HG02610 (cell line): ENCODE results near the gene PAIP2.
A peak's percentile ranks its signal among the peaks of the same experiment; 100 is the strongest.
"Not testable (repeated sequence)": the region's sequence is repeated elsewhere in the genome, so short reads cannot be mapped to it uniquely, and the experiment has no call there.

Experiments
- ATAC-seq: cut with Tn5 transposase; IDR thresholded peaks from one replicate; pipeline ENCODE4 v1.9.1; 2021; ENCODE audit warnings: mild to moderate bottlenecking, moderate library complexity; ENCODE audit not compliant: unreplicated experiment

PAIP2 gene

GRCh38 chr5:139314276-139314675, 27.4 kb upstream of the PAIP2 start:
- no peak for ATAC-seq

DNA sequence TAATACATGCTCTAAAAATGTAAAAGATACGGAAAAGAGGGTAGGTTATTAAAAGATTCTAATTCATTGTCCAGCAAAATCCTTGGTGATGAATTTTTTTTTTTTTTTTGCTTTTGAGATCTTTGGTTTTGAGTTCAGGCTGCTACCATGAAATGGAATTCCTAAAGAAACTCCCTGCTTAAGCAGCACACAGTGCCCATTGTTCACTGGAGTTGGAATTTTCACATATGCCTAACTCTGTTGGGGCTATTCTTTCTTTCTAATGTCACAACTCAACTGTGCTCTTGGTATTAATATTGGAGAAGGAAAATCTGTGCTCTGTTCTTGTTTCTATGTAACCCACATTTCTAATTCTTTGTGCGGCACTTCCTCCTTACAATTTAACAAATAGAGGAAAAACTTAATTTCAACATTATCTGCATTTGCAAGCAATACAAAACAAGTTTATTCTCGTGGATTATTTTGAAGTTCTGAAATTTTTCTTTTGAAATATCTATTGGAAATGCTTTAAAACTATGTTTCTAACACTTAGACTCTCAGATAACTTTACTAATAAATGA, 26.5 kb upstream of the PAIP2 start:
- no peak for ATAC-seq

- no peak for ATAC-seq
Observed at GRCh38 chr5:139335811-139336210, 5.8 kb upstream of the PAIP2 start.

GRCh38 chr5:139340051-139340450, 1.6 kb upstream of the PAIP2 start:
- ATAC-seq = no peak

DNA sequence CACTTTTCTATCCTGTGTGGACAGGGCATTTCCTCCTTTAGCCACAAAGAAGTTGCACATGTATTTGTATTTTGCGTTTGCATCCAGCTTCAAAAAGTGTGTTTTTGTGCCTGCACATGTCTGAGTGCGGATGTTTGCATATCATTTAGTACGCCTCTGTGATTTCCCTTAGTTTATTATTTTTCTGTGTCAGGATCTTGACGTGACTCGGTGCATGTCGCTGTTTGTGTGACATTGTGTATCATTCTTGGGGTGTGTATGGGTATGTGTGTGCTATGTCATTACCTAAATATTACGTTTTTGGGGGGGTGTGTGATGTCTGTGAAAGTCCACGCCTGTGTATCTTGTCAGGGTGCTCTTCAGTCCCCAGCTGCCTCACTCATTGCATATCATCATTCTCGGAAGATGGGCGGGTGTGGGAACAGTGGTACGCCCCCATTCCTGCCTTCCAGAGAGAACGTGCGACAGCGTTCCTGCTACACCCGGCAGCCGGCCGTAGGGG, 416 bp upstream of the PAIP2 start:
- peak; percentile 4 for ATAC-seq

DNA sequence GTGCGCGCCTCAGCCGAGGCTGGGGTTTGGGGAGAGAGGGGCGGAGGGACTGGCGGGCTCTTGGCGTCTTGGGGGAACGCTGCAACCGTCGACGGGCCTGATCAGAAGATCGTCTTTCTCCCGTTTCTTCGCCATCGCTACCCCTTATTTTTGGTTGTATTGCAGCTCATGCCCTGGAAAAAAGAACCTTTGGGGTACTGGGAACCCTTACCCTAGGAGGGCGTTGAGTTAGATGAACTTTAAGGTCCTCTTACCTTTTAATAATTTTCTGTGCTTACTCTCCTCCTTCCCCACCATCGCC, 719 bp downstream of the PAIP2 start:
- ATAC-seq = no peak

- ATAC-seq = no peak
Observed at GRCh38 chr5:139343476-139343875, 1.8 kb downstream of the PAIP2 start.

DNA sequence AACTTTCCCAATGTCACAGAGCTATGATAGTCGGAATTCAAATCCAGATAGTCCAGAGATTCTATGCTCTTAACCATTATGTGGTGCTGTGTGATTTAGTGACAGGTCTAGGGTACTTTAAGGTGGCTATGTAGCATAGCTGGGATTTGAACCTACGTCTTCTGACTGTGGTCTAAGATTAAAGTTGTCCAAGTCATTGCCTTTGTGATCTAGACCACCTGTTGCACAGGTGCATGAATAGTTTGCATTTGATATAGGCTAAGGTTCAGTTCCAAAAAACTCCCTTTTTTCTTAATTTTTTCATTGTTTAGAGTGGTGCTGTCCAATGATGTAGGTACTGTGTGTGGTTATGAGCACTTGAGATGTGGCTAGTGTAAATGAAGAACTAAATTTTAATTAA, 2.5 kb downstream of the PAIP2 start:
- no peak for ATAC-seq

DNA sequence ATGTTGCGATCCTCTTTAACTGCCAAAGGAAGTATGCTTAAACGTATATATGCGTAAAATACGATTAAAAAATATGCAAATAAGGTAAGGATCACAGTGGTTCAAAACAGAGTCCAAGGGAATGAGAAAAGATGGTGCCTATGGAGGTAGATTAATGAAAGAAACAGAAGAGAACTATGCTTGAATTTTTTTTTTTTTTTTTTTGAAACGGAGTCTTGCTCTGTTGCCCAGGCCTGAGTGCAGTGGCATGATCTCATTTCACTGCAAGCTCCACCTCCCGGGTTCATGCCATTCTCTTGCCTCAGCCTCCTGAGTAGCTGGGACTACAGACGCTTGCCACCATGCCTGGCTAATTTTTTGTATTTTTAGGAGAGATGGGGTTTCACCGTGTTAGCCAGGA, 3.8 kb downstream of the PAIP2 start:
- ATAC-seq = not testable (repeated sequence)

- not testable (repeated sequence) for ATAC-seq
Observed at GRCh38 chr5:139347863-139348262, 6.2 kb downstream of the PAIP2 start.

GRCh38 chr5:139354186-139354585, 12.5 kb downstream of the PAIP2 start:
- ATAC-seq = no peak

DNA sequence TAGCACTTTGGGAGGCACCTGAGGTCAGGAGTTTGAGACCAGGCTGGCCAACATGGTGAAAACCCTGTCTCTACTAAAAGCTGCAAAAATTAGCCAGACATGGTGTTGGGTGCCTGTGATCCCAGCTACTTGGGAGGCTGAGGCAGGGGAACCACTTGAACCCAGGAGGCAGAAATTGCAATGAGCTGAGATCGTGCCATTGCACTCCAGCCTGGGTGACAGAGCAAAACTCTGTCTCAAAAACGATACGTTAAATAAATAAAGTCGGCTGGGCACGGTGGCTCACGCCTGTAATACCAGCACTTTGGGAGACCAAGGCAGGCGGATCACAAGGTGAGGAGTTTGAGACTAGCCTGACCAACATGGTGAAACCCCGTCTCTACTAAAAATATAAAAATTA, 14.2 kb downstream of the PAIP2 start:
- ATAC-seq = not testable (repeated sequence)

GRCh38 chr5:139358064-139358463, 16.4 kb downstream of the PAIP2 start:
- no peak for ATAC-seq

GRCh38 chr5:139360384-139360783, 18.7 kb downstream of the PAIP2 start:
- ATAC-seq = no peak

DNA sequence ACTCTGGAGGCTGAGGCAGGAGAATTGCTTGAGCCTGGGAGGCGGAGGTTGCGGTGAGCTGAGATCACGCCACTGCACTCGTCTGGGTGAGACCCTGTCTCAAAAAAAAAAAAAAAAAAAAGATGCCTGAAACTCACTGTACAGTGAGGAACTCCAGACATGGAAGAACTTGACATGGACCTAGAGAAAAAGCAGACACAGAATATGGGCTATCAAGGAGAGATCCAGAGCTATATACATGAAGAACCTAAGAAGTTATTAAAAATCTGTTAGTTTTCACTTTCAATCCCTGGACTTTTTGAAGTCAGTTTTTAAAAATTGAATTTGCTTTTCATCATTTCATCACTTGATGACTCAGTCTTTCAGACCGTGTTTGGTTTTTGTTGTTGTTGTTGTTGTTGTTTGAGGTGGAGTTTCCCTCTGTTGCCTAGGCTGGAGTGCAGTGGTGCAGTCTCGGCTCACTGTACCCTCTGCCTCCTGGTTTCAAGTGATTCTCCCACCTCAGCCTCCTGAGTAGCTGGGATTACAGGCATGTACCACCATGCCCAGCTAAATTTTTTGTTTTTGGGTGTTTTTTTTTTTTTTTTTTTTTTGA, 20.3 kb downstream of the PAIP2 start:
- no peak for ATAC-seq

GRCh38 chr5:139363937-139364336, 22.3 kb downstream of the PAIP2 start:
- ATAC-seq = peak; percentile 70

DNA sequence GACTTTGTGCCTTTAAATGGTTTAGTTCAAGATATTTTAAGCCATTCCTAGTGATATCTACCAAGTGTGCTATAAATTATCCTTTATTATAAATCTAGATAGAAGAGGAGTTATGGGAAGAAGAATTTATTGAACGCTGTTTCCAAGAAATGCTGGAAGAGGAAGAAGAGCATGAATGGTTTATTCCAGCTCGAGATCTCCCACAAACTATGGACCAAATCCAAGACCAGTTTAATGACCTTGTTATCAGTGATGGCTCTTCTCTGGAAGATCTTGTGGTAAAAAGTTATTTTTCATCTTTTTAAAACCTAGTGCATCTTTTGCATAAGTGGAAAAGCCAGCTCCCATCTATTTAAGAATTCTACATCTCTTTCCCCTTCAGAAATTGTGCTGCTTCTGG, 22.8 kb downstream of the PAIP2 start:
- no peak for ATAC-seq

- no peak for ATAC-seq
Observed at GRCh38 chr5:139368613-139369012, 27.0 kb downstream of the PAIP2 start.

DNA sequence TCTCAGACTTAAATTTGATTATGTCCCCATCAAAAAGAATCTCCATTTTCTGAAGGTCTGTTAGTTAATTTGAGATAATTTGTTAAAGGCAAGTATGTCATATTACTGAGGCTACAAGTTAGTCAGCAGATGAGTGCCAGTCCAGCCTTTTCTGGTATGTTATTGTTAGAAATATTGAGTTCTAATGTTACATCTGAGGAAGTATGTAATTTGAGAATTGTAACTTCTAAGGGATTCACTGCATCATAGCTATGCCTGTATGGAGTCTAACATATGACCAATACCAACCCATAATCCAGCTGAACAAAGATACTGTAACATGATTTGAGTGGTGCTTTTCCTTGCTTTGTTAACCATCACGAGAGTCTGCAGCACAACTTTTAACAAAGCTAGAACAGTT, 27.5 kb downstream of the PAIP2 start:
- ATAC-seq = no peak

DNA sequence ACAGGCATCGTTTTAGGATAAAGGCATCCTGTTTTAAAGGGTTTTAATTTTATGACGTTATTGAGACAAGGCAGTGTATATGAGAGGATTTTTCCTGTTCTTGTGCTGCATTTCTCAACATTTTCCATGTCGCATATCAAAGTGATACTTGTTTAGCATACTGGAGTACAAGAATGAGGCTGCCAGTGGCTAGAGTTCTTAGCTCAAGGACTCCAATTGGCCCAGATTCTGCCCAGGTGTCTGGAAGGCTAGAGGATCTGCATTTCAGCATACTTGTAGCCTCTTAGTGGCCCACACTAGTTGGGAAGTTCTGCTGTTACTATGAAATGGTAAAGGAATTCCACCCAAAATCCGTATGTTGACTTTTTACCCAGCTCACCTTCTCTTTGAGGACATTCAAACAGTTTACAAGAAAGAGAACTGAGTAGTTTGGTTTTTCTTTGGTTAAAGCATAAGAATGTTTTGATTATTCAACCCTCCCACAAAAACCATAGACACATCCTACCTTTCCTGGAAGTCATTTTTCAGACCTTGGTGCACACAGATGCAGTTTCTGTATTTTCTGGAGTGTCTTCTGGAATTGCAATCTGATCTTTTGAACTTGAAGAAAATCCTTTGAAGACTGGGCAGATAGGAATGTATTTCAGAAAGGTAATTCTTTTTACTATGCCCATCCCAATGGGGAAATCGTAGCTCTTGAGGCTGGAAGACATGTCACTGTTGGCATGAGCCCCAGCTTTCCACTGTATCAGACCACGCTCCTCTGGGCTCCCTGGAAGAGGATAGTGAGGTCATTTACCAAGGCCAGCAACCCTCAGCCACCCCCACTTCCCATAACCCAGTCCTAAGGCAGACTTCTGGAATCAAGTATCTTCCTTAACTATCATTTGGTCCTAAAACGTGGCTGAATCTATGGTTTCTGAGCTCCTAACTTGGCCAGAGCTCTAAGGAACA, 30.1 kb downstream of the PAIP2 start:
- ATAC-seq = no peak

DNA sequence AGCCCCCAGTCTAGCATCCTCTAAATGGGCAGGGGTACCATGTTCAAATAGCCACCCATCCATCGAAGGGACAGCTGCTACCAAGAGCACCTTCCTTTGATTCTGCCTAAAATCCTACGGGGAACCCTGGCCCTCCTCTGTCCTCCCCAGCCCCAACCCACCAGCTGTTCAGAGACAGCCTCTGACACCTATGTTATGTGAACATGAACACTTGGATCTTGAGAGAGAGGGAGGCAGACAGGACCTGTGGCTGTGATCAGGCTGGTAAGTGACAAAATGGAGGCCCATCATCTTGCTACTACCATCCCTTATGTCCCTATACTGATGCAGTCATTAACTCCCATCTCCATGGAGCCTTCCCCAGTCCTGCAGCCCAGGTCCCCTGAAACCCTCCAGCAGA, 33.3 kb downstream of the PAIP2 start:
- ATAC-seq = no peak

DNA sequence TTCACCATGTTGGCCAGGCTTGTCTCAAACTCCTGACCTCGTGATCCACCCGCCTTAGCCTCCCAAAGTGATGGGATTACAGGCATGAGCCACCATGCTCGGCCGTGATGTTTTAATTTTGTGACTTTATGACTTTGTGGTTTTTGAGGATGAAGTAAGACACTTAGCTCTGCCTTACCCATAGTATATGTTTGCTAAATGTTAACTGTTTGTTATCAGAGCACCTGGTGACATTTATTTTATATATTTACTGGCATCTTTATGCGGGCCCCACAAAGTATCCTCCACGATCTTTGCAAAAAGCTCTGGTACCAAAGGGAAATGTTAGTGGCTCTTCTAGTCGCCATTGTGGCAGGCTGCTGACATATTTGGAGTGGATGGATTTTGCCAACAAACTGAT, 34.7 kb downstream of the PAIP2 start:
- ATAC-seq = no peak
